ENCODE measurements around the gene GALNT13.

Gene GALNT13

DNA sequence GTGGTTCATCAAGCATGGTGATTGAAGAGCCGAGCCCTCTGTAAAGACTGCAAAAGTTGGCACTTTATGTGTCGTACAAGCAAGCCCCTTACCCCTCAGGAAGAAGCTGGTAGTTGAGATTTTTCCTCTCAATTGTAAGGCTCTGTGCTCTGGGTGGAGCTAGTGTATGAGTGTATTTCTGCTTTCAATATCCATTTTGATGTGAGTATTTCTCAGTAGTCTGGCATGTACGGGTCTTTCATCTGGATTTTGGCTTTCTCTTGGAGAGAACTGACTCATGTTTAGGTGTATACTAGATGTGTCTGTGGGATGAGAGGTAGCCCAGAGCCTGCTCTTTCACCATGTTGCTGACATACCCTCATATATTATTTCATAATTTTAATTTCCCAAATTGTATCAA, 420.2 kb downstream of the GALNT13 start:
- TF ChIP-seq POLR2A (IDR thresholded peaks at IDR 0.05; ENCODE audit: low read length) (no peak), GATA1 (IDR thresholded peaks at IDR 0.05; ENCODE audit: low read depth, low read length) (no peak)
- DNase-seq = no peak

GRCh38 chr2:154293864-154294263, 422.1 kb downstream of the GALNT13 start:
- DNase-seq = no peak
- TF ChIP-seq GATA1 (IDR thresholded peaks at IDR 0.05; ENCODE audit: low read depth, low read length) (no peak), POLR2A (IDR thresholded peaks at IDR 0.05; ENCODE audit: low read length) (no peak)

GRCh38 chr2:154306266-154306970, 434.7 kb downstream of the GALNT13 start:
- no peak for TF ChIP-seq GATA1 (IDR thresholded peaks at IDR 0.05; ENCODE audit: low read depth, low read length)
- TF ChIP-seq POLR2A (IDR thresholded peaks at IDR 0.05; ENCODE audit: low read length) = no peak

GRCh38 chr2:154307007-154307406, 435.3 kb downstream of the GALNT13 start:
- no peak for DNase-seq
- TF ChIP-seq POLR2A (IDR thresholded peaks at IDR 0.05; ENCODE audit: low read length) (no peak), GATA1 (IDR thresholded peaks at IDR 0.05; ENCODE audit: low read depth, low read length) (no peak)

More at GRCh38 chr2:154306266-154306970, 434.7 kb downstream of the GALNT13 start:
- no peak for DNase-seq

DNA sequence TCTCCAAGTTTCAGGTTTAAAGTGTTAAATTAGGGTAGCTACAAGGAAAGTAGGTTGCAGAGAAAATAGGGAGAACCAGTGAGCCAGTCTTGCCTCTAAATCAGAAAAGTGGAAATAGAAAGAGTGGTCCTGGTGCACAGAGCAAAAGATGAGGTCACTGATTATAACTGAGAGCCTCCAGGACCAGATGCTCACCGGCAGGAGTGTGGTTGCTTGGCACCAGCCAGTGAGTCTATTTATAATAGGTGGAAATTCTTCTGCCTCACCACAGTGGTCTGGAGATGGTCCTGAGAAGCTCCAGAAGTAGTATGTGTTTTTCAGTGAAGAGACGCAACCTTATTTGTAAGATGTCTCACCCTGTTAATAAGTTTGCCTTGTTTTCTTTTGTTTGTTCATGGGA, 452.9 kb downstream of the GALNT13 start:
- TF ChIP-seq GATA1 (IDR thresholded peaks at IDR 0.05; ENCODE audit: low read depth, low read length) (no peak), POLR2A (IDR thresholded peaks at IDR 0.05; ENCODE audit: low read length) (no peak)
- no peak for DNase-seq

GRCh38 chr2:154329510-154329909, 457.8 kb downstream of the GALNT13 start:
- TF ChIP-seq GATA1 (IDR thresholded peaks at IDR 0.05; ENCODE audit: low read depth, low read length) = no peak
- TF ChIP-seq POLR2A (IDR thresholded peaks at IDR 0.05; ENCODE audit: low read length) = no peak

DNA sequence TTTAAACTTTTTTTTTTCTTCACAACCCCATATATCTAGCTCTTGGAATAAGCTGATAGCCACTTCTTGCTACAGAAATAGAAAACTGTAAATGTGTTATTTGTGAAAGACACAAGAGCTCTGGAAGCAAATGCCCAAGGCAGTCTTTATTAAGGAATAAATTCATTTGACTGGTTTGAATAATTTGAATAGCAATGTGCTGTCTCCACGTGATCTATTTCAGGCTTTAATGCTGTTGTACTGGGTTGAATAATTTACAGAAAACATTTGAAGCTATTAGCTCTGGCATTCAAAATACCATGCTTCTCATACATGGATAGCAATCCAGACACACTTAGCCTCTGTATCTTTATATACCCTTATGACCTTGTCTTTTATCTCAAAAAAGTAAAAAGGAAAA, 460.1 kb downstream of the GALNT13 start:
- TF ChIP-seq POLR2A (IDR thresholded peaks at IDR 0.05; ENCODE audit: low read length) (no peak), GATA1 (IDR thresholded peaks at IDR 0.05; ENCODE audit: low read depth, low read length) (no peak)
- no peak for DNase-seq

More at GRCh38 chr2:154329510-154329909, 457.8 kb downstream of the GALNT13 start:
- DNase-seq = no peak

DNA sequence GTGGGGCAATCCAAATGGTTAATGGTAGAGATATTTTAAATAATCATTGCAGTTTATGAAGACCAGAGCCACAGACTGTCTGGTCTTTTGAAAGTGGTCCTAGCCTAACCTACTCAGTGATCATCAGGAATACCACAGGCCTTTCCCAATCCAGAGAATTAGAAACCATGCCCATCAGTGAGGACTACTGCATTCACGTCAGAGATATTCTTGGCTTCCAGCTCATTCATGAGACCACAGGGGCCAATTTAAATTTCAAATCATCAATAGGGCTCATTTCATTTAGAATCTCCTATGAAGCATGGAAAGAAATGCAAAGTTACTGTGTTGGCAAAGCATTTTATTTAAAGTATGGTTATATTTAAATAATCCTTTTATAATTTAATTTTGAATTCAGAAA, 464.5 kb downstream of the GALNT13 start:
- TF ChIP-seq GATA1 (IDR thresholded peaks at IDR 0.05; ENCODE audit: low read depth, low read length) (no peak), POLR2A (IDR thresholded peaks at IDR 0.05; ENCODE audit: low read length) (no peak)
- no peak for DNase-seq

DNA sequence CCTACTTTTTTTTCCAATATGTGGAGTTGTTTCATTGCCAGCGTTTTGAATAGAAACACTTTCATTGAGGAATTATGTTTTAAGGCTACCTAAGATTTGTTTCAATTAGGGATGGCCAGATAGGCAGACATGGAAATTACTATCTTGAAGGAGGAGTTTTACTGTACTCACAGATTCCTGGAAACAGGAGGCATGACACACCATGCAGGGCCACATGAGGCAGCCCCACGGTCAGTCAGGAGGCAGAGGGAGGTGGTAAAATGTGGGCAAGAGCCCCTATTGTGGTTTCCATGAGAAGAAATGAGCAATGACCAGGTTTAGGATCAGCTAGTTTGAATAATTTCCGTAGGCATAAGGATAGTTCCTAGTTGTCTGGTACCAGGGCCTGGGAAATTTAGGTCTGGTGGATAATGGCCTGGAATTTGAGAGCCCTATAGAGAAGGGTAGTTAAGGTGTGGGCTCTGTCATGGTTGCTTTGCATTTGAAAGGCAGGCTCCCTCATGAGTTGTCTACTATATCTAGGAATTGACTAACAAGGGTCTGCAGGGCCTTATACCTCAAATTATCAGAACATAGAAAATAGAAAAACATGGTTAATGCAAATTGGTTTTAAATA, 466.7 kb downstream of the GALNT13 start:
- TF ChIP-seq GATA1 (IDR thresholded peaks at IDR 0.05; ENCODE audit: low read depth, low read length) = no peak
- TF ChIP-seq POLR2A (IDR thresholded peaks at IDR 0.05; ENCODE audit: low read length) = no peak
- no peak for DNase-seq

GRCh38 chr2:154343282-154343681, 471.6 kb downstream of the GALNT13 start:
- TF ChIP-seq POLR2A (IDR thresholded peaks at IDR 0.05; ENCODE audit: low read length) (no peak), GATA1 (IDR thresholded peaks at IDR 0.05; ENCODE audit: low read depth, low read length) (no peak)
- DNase-seq = no peak

DNA sequence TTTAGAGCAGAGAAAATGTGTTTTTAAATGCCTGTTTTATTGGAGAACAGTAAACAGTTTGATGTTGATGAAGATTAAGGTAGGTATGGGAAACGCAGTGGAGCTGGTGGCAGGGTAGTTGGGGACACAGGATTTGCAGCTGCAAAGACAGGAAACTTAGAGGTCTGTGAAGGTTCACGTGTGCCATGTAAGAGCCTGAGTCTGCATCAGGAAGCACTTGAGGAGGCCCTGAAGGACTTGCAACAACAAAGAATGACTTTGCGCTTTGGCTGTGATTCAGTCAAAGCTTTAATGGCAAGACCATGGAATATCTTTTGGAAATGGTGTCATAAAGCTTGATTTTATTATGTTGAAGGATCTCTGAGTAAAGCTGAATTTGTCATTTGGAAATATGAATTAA, 479.2 kb downstream of the GALNT13 start:
- TF ChIP-seq POLR2A (IDR thresholded peaks at IDR 0.05; ENCODE audit: low read length) (no peak), GATA1 (IDR thresholded peaks at IDR 0.05; ENCODE audit: low read depth, low read length) (no peak)
- no peak for DNase-seq

DNA sequence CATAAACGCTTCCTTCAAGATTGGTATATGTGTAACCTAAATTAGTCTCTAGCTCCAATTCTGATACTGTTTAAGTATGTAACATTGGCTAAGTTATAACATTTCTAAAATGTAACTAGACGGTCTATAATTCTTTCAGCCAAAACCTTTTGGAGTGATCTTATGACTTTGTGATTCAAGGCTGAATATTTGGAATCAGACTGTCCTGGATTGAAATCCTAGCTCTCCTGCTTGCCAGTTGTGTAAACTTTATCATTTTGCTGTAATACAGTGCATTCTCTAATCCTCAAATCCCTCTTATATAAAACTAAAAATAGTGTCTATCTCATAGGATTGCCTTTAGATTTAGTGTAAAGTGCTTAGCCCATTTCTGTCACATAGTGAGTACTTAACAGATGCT, 489.6 kb downstream of the GALNT13 start:
- TF ChIP-seq POLR2A (IDR thresholded peaks at IDR 0.05; ENCODE audit: low read length) (no peak), GATA1 (IDR thresholded peaks at IDR 0.05; ENCODE audit: low read depth, low read length) (no peak)
- no peak for DNase-seq

- DNase-seq = no peak
- TF ChIP-seq GATA1 (IDR thresholded peaks at IDR 0.05; ENCODE audit: low read depth, low read length) (no peak), POLR2A (IDR thresholded peaks at IDR 0.05; ENCODE audit: low read length) (no peak)
These were observed 496.4 kb downstream of the GALNT13 start for GRCh38 chr2:154368153-154368552.

- TF ChIP-seq POLR2A (IDR thresholded peaks at IDR 0.05; ENCODE audit: low read length) (no peak), GATA1 (IDR thresholded peaks at IDR 0.05; ENCODE audit: low read depth, low read length) (no peak)
- no peak for DNase-seq
These were observed 499.2 kb downstream of the GALNT13 start for GRCh38 chr2:154370873-154371272.

DNA sequence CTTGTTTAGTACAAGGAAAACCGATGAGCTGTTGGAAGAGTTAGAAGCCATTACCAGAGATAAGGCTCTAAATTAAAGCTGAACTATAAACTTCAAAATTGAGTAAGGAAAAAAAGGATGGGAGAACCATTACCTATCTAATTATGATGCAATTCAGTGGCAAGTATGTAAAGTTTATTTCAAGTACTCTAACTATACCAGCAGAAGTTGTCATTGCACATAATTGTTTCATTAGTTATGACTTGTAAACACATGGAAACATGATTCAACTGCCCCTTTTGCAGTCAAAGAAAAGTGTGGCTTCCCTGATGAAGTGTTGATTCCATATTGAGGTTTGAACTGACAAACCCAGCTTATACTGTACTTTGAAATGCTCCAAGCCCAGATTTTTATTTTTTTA, 502.7 kb downstream of the GALNT13 start:
- no peak for DNase-seq
- TF ChIP-seq POLR2A (IDR thresholded peaks at IDR 0.05; ENCODE audit: low read length) (no peak), GATA1 (IDR thresholded peaks at IDR 0.05; ENCODE audit: low read depth, low read length) (no peak)
